Spleen (tissue), 7 donors: ENCODE data around the gene RNF141.

Experiments
- CTCF ChIP-seq, 11 experiments: fragments of 200-600 bp in 7 of 11; fragments of 450-650 bp in 4 of 11; sonication (generic) in 4 of 11; IDR thresholded peaks in 8 of 11; conservative IDR thresholded peaks in 3 of 11; 1 replicate in 7 of 11; 2 replicates in 4 of 11; pipeline versions ENCODE4 v1.4.0 to v1.8.0; 2016 to 2021; ENCODE audit warnings: antibody characterized with exemption in 11 of 11, inconsistent platforms in 4 of 11, mild to moderate bottlenecking in 1 of 11
- POLR2AphosphoS5 ChIP-seq, 3 donors: sonication (generic); formaldehyde crosslinking; IDR thresholded peaks; one replicate each; pipeline ENCODE4 v1.5.1; 2017; ENCODE audit warnings: antibody characterized with exemption in 3 of 3
- donor health status: DM: no; HTN: no; CAD: no; lungs with moderate emphysema.
- donor health status: DM: no; HTN: no; CAD: no.
- donor health status: DM: no; HTN: no; CAD: no.

- TF ChIP-seq POLR2AphosphoS5 (IDR thresholded peaks at IDR 0.05) (peak in 1 of 3 donors; percentile 29), CTCF (IDR thresholded peaks at IDR 0.05 in 8 of 11, conservative IDR thresholded peaks at IDR 0.05 in 3 of 11) (no peak)
Measured at GRCh38 chr11:10503777-10504480, 37.1 kb downstream of the RNF141 start.
